Mammary epithelial cell (primary cell): ENCODE measurements around the gene SCAP.

Experiments
- EZH2 ChIP-seq: IDR thresholded peaks from 2 replicates; pipeline ENCODE4 v1.6.1; 2012; ENCODE audit warnings: low read length, inconsistent platforms, borderline replicate concordance
- TF ChIP-seq, protein P1 (sequence below), 2 donors: IDR thresholded peaks in 1 of 2; conservative IDR thresholded peaks in 1 of 2; 2 replicates each; pipeline ENCODE4 v1.5.1; 2011 to 2012; ENCODE audit warnings: inconsistent platforms in 2 of 2, low read length in 2 of 2, mild to moderate bottlenecking in 2 of 2, control low read depth in 1 of 2, low read depth in 1 of 2; ENCODE audit not compliant: insufficient read depth in 1 of 2; ENCODE audit errors: extremely low read depth in 1 of 2

DNA sequence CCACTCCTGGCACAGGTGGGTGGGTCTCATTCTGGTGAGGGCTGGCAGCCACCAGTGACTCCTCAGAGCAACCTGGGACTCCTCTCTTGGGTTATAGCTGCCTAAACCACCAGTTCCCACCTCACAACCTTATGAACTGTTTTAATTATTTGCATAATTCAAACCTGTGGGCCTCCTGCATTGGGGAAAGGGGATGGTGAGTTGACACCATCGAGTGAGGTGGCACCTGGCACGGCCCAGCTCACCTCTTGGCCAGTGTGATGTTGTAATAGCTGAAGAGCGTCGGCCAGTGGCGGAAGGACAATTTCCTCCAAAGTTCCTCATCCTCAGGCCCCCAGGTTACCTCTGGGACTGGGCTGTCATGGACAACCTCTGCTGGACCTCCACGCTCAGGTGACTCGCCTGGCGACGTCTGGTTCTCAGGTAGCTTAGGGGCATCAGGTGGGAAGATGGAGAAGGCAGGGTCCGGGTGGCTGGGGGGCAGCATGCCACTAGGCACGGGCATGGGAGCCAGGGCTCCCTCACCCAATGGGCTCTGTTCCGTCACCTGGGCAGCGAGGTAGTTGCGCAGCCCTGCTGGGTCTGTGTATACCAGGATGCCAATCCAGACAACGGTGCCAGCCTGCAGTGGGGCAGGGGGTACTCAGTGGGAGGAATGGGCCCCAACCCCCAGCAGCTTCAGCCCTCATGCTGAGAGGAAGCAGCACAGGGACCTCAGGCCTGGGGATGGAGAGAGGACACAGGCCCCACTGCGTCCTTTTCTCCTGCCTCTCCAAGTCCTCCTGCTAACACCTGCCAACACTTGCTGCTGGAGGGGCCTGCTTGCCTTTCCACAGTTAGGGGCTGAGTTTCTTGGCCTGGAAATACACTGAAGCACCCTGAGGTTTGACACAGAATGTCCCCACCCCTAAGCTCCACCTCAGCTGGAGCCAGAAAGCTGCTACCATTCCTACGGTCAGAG lies 56.4 kb downstream of the SCAP start:
- TF ChIP-seq, protein P1, sequence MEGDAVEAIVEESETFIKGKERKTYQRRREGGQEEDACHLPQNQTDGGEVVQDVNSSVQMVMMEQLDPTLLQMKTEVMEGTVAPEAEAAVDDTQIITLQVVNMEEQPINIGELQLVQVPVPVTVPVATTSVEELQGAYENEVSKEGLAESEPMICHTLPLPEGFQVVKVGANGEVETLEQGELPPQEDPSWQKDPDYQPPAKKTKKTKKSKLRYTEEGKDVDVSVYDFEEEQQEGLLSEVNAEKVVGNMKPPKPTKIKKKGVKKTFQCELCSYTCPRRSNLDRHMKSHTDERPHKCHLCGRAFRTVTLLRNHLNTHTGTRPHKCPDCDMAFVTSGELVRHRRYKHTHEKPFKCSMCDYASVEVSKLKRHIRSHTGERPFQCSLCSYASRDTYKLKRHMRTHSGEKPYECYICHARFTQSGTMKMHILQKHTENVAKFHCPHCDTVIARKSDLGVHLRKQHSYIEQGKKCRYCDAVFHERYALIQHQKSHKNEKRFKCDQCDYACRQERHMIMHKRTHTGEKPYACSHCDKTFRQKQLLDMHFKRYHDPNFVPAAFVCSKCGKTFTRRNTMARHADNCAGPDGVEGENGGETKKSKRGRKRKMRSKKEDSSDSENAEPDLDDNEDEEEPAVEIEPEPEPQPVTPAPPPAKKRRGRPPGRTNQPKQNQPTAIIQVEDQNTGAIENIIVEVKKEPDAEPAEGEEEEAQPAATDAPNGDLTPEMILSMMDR (conservative IDR thresholded peaks at IDR 0.05 in 1 of 2, IDR thresholded peaks at IDR 0.05 in 1 of 2; ENCODE audit: extremely low read depth in 1 of 2, insufficient read depth in 1 of 2, low read depth in 1 of 2, low read length in 2 of 2), result no peak
- no peak for TF ChIP-seq EZH2
